ENCODE measurements around the gene CATSPERD. TPM values are rescaled to one million over a fixed set of nuclear protein-coding genes. Genes with fewer than 3 reads are reported as not detected.

CATSPERD gene
- total and polyA plus RNA-seq, 9 of the 15 experiments (the other 6 are each of a cell fraction or from before 2014, with no cell fraction given) = not detected

GRCh38 chr19:5827891-5828660, 107.6 kb downstream of the CATSPERD start (continued):
- TF ChIP-seq CBX8 (IDR thresholded peaks at IDR 0.05; ENCODE audit: borderline replicate concordance, extremely low read depth, low read depth, low read length, poor library complexity, severe bottlenecking) (no peak), ZBED1 (IDR thresholded peaks at IDR 0.05) (no peak), HNRNPLL (IDR thresholded peaks at IDR 0.05; ENCODE audit: low read depth, low read length, poor library complexity, severe bottlenecking) (peak; percentile 96), HNRNPH1 (optimal IDR thresholded peaks at IDR 0.05; ENCODE audit: low read depth, low read length) (no peak), CBX1 (IDR thresholded peaks at IDR 0.05; ENCODE audit: low read depth) (peak; percentile 91), ZNF551 (CRISPR knock-in tag; IDR thresholded peaks at IDR 0.05) (no peak), HDAC1 (IDR thresholded peaks at IDR 0.05) (peak in 1 of 2 experiments; percentile 77; a peak in 2 of 4 replicates), ZNF316 (IDR thresholded peaks at IDR 0.05) (no peak), E4F1 (CRISPR knock-in tag; IDR thresholded peaks at IDR 0.05; ENCODE audit: borderline replicate concordance) (no peak), E2F1 (CRISPR knock-in tag; IDR thresholded peaks at IDR 0.05) (peak; percentile 89), GATAD2B (IDR thresholded peaks at IDR 0.05; ENCODE audit: borderline replicate concordance) (0 out of 2 replicates have a peak, but pooled peaks have one; percentile 55), ZNF280B (CRISPR knock-in tag; IDR thresholded peaks at IDR 0.05) (no peak), IRF2 (CRISPR knock-in tag; IDR thresholded peaks at IDR 0.05) (no peak), SAFB2 (IDR thresholded peaks at IDR 0.05; ENCODE audit: borderline replicate concordance, low read depth, low read length, severe bottlenecking) (no peak), TAF1 (IDR thresholded peaks at IDR 0.05; ENCODE audit: control insufficient read depth, extremely low read depth, insufficient read depth, low read length, severe bottlenecking) (peak; percentile 77), HINFP (tag; conservative IDR thresholded peaks at IDR 0.05; ENCODE audit: low read depth) (no peak), GABPB1 (CRISPR knock-in tag; IDR thresholded peaks at IDR 0.05) (peak; percentile 62)

Measured in K562 (cell line).